Stimulated activated CD8-positive, alpha-beta memory T cell treated with anti-CD3 and anti-CD28 coated beads, Interleukin-15, amount 100 ng/mL, for 4 hours (primary cell): ENCODE data around the gene MTUS2.

ENCODE experiments used
- DNase-seq, 2 donors: peaks; one replicate each; pipeline ENCODE4 v3.0.0-alpha.2; 2020; ENCODE audit warnings: low read depth in 2 of 2

MTUS2 gene

GRCh38 chr13:29452773-29453616 is 632.9 kb downstream of the MTUS2 start:
- no peak for DNase-seq

GRCh38 chr13:29453617-29454011 is 633.5 kb downstream of the MTUS2 start:
- DNase-seq, result no peak

GRCh38 chr13:29454931-29455481 is 634.9 kb downstream of the MTUS2 start:
- DNase-seq, result no peak

GRCh38 chr13:29456419-29456818 is 636.3 kb downstream of the MTUS2 start:
- DNase-seq, result no peak

- DNase-seq, result no peak
Observed at GRCh38 chr13:29457299-29457698, 637.2 kb downstream of the MTUS2 start.

GRCh38 chr13:29458419-29458818 is 638.3 kb downstream of the MTUS2 start:
- DNase-seq, result no peak

- DNase-seq, result no peak
Observed at GRCh38 chr13:29459813-29460355, 639.7 kb downstream of the MTUS2 start.

- DNase-seq, result no peak
Observed at GRCh38 chr13:29464105-29464679, 644.1 kb downstream of the MTUS2 start.

GRCh38 chr13:29465741-29466293 is 645.7 kb downstream of the MTUS2 start:
- DNase-seq, result no peak

GRCh38 chr13:29471551-29471950 is 651.4 kb downstream of the MTUS2 start:
- DNase-seq, result no peak

- peak in 1 of 2 donors; percentile 10 for DNase-seq
Observed at GRCh38 chr13:29472332-29472961, 652.3 kb downstream of the MTUS2 start.

- no peak for DNase-seq
Observed at GRCh38 chr13:29473166-29473565, 653.0 kb downstream of the MTUS2 start.

- DNase-seq, result no peak
Observed at GRCh38 chr13:29474991-29475390, 654.9 kb downstream of the MTUS2 start.

GRCh38 chr13:29476046-29476445 is 655.9 kb downstream of the MTUS2 start:
- DNase-seq, result no peak

GRCh38 chr13:29479716-29480492 is 659.8 kb downstream of the MTUS2 start:
- DNase-seq, result no peak

GRCh38 chr13:29480893-29481525 is 660.9 kb downstream of the MTUS2 start:
- no peak for DNase-seq

GRCh38 chr13:29481603-29482002 is 661.5 kb downstream of the MTUS2 start:
- DNase-seq, result no peak

- DNase-seq, result no peak
Observed at GRCh38 chr13:29482504-29482903, 662.4 kb downstream of the MTUS2 start.

- no peak for DNase-seq
Observed at GRCh38 chr13:29483211-29483610, 663.1 kb downstream of the MTUS2 start.

- DNase-seq, result no peak
Observed at GRCh38 chr13:29483623-29484022, 663.5 kb downstream of the MTUS2 start.

GRCh38 chr13:29484236-29484635 is 664.1 kb downstream of the MTUS2 start:
- no peak for DNase-seq
